HepG2 (cell line): ENCODE data around the gene CBLC. TPM values are rescaled to one million over a fixed set of nuclear protein-coding genes. Genes with fewer than 3 reads are reported as not detected.

Source experiments
- ATAC-seq: fragments of 200-7000 bp; cut with Tn5 transposase; 3 replicates; pipeline ENCODE4 v1.9.1; 2020; ENCODE audit warnings: mild to moderate bottlenecking, moderate library complexity
- BruUV-seq: library from RNA; stranded (reverse); fragments of 400-500 nt; replicated peaks from 2 replicates; lab custom pipeline; 2021; lab: Mats Ljungman, UMichigan
- CTCF ChIA-PET: fragments of 300-600 bp; formaldehyde crosslinking; extraction: SDS; loops from one replicate; lab custom pipeline; 2021; ENCODE audit warnings: low total read pairs, inconsistent platforms, low intra/inter-chr PET ratio; lab: Yijun Ruan, JAX
- POLR2A ChIA-PET: fragments of 350-600 bp; sonication (Branson Sonifier 250); formaldehyde crosslinking; loops from one replicate; lab custom pipeline; 2020; ENCODE audit warnings: antibody characterized with exemption, inconsistent platforms; lab: Yijun Ruan, JAX
- DNase-seq: peaks from one replicate; pipeline ENCODE4 v3.0.0-alpha.2; 2015; ENCODE audit warnings: low spot score
- FAIRE-seq: peaks from 3 replicates; lab custom pipeline; 2011; peaks lifted over from hg19 to GRCh38; lab: Jason Lieb, UNC
- H2AFZ ChIP-seq: one replicate; pipeline ENCODE4 v1.6.1; 2011; ENCODE audit warnings: low read length, inconsistent platforms
- H3K27ac ChIP-seq: fragments of 300-600 bp; 3 replicates; pipeline ENCODE4 v1.8.0; 2011; ENCODE audit warnings: mixed run types, mild to moderate bottlenecking, mixed read lengths, low read length, inconsistent platforms; ENCODE audit not compliant: insufficient read depth; ENCODE audit errors: extremely low read length
- H3K27me3 ChIP-seq, 2 experiments: fragments of 200-600 bp in 1 of 2; 2 replicates in 1 of 2; 3 replicates in 1 of 2; pipeline versions ENCODE4 v1.6.0 to v1.8.0; 2011; ENCODE audit warnings: low read length in 2 of 2, mild to moderate bottlenecking in 2 of 2, moderate library complexity in 2 of 2, inconsistent platforms in 1 of 2; ENCODE audit not compliant: insufficient read depth in 2 of 2, control insufficient read depth in 1 of 2
- H3K36me3 ChIP-seq, 2 experiments: fragments of 200-600 bp in 1 of 2; replicated peaks in 1 of 2; 2 replicates in 1 of 2; 3 replicates in 1 of 2; pipeline versions ENCODE4 v1.5.1 to v1.8.0; 2011; ENCODE audit warnings: low read length in 2 of 2, inconsistent platforms in 1 of 2; ENCODE audit not compliant: insufficient read depth in 2 of 2, control insufficient read depth in 1 of 2
- H3K4me1 ChIP-seq: 2 replicates; pipeline ENCODE4 v1.5.1; 2012; ENCODE audit warnings: low read length, inconsistent platforms; ENCODE audit not compliant: insufficient read depth
- H3K4me2 ChIP-seq: 2 replicates; pipeline ENCODE4 v1.6.0; 2011; ENCODE audit warnings: low read depth, low read length, inconsistent platforms
- H3K4me3 ChIP-seq, 3 experiments: fragments of 200-600 bp in 1 of 3; sonication (generic), shearing (Covaris generic) in 1 of 3; replicated peaks in 1 of 3; 2 replicates each; pipeline ENCODE4 v1.5.1; 2011 to 2016; ENCODE audit warnings: low read length in 3 of 3, inconsistent platforms in 2 of 3, low read depth in 2 of 3, mild to moderate bottlenecking in 2 of 3, control low read depth in 1 of 3, mixed read lengths in 1 of 3; ENCODE audit not compliant: insufficient read depth in 1 of 3
- H3K79me2 ChIP-seq: one replicate; pipeline ENCODE4 v1.6.1; 2011; ENCODE audit warnings: low read length, inconsistent platforms; ENCODE audit not compliant: insufficient read depth
- H3K9ac ChIP-seq: 2 replicates; pipeline ENCODE4 v1.6.0; 2011; ENCODE audit warnings: mild to moderate bottlenecking, low read depth, low read length, inconsistent platforms; ENCODE audit not compliant: insufficient read depth
- H3K9me3 ChIP-seq: 2 replicates; pipeline ENCODE4 v1.5.1; 2012; ENCODE audit warnings: mild to moderate bottlenecking, low read length
- H4K20me1 ChIP-seq: 2 replicates; pipeline ENCODE4 v1.6.0; 2011; ENCODE audit warnings: inconsistent platforms, mild to moderate bottlenecking, low read length, moderate library complexity; ENCODE audit not compliant: insufficient read depth
- FOXO1 ChIP-seq: sonication (generic); formaldehyde crosslinking; IDR thresholded peaks from 2 replicates; pipeline ENCODE4 v1.4.0; 2020; ENCODE audit warnings: missing genetic modification reagents
- GATA4 ChIP-seq: sonication (generic); IDR thresholded peaks from 2 replicates; pipeline ENCODE4 v1.6.1; 2016; ENCODE audit warnings: antibody characterized with exemption, low read depth, borderline replicate concordance
- GATAD1 ChIP-seq: IDR thresholded peaks from 2 replicates; pipeline ENCODE4 v1.6.1; 2016; ENCODE audit warnings: missing genetic modification reagents, missing compliant biosample characterization
- KLF16 ChIP-seq, 2 experiments: sonication (generic) in 1 of 2; formaldehyde crosslinking in 1 of 2; IDR thresholded peaks; 2 replicates each; pipeline versions ENCODE4 v1.6.1 to v1.8.0; 2016 to 2023; ENCODE audit warnings: missing genetic modification reagents in 2 of 2, missing compliant biosample characterization in 1 of 2
- PHF20 ChIP-seq: sonication (generic); formaldehyde crosslinking; IDR thresholded peaks from 2 replicates; pipeline ENCODE4 v1.5.0; 2020; ENCODE audit warnings: mild to moderate bottlenecking, missing genetic modification reagents
- PITX1 ChIP-seq: sonication (generic); formaldehyde crosslinking; IDR thresholded peaks from 2 replicates; pipeline ENCODE4 v1.5.1; 2020; ENCODE audit warnings: mild to moderate bottlenecking, missing genetic modification reagents
- SP1 ChIP-seq, 2 experiments: fragments of 450-650 bp in 1 of 2; sonication (generic) in 1 of 2; formaldehyde crosslinking in 1 of 2; IDR thresholded peaks; 2 replicates each; pipeline versions ENCODE4 v1.4.0 to v1.6.1; 2016 to 2020; ENCODE audit warnings: missing genetic modification reagents in 1 of 2
- SP140L ChIP-seq: sonication (generic); formaldehyde crosslinking; IDR thresholded peaks from 2 replicates; pipeline ENCODE4 v1.4.0; 2020; ENCODE audit warnings: missing genetic modification reagents, borderline replicate concordance
- ZC3H4 ChIP-seq: sonication (generic); formaldehyde crosslinking; IDR thresholded peaks from 2 replicates; pipeline ENCODE4 v1.4.0; 2020; ENCODE audit warnings: missing genetic modification reagents, borderline replicate concordance
- ZNF549 ChIP-seq: sonication (generic); formaldehyde crosslinking; IDR thresholded peaks from 2 replicates; pipeline ENCODE4 v1.5.0; 2020; ENCODE audit warnings: missing genetic modification reagents
- ZNF615 ChIP-seq: sonication (generic); formaldehyde crosslinking; IDR thresholded peaks from 2 replicates; pipeline ENCODE4 v1.5.0; 2020; ENCODE audit warnings: mild to moderate bottlenecking, missing genetic modification reagents, borderline replicate concordance
- ZNF83 ChIP-seq: sonication (generic); formaldehyde crosslinking; IDR thresholded peaks from 2 replicates; pipeline ENCODE4 v1.4.0; 2020; ENCODE audit warnings: missing genetic modification reagents, mild to moderate bottlenecking, borderline replicate concordance
- WGBS: methylation state at CpG from one replicate; pipeline ENCODE4 v1.1.6; 2017; ENCODE audit warnings: low lambda C conversion rate; 5-methylcytosine and 5-hydroxymethylcytosine counted together
- in situ Hi-C: cut with HindIII; loops from 2 replicates; pipeline ENCODE4 v1.10.0; 2017; ENCODE audit warnings: low pct_unique_long_range_greater_than_20kb; ENCODE audit not compliant: extremely low pct_ligation_motif_present
- intact Hi-C: fragments of 100-400 bp; cut with micrococcal nuclease; formaldehyde crosslinking; loops from one replicate; pipeline ENCODE4 v1.10.0; 2022; ENCODE audit not compliant: unreplicated experiment
- polyA plus RNA-seq, 8 experiments: library from polyadenylated mRNA; depleted of rRNA in 3 of 8; stranded (reverse) in 7 of 8; unstranded in 1 of 8; fragments of >200 nt; fragmentation: Illumina TruSeq in 4 of 8; extraction: Trizol in 4 of 8; gene quantifications; 2 replicates each; pipeline versions ENCODE4 v1.2.1 to v1.2.3, GENCODE V29; 2011 to 2016; ENCODE audit warnings: low read depth in 4 of 8, missing spikeins in 1 of 8, mixed read lengths in 1 of 8; ENCODE audit not compliant: insufficient read depth in 1 of 8
- total RNA-seq, 5 experiments: library from RNA; depleted of rRNA; stranded (reverse); fragments of >200 nt; fragmentation: Illumina TruSeq; extraction: Trizol; gene quantifications; 2 replicates each; pipeline ENCODE4 v1.2.3, GENCODE V29; 2016; ENCODE audit warnings: low read depth in 1 of 5
- TF ChIP-seq, protein P1 (sequence below): sonication (generic); formaldehyde crosslinking; IDR thresholded peaks from 2 replicates; pipeline ENCODE4 v1.5.1; 2020; ENCODE audit warnings: missing genetic modification reagents, mild to moderate bottlenecking, borderline replicate concordance
- TF ChIP-seq, protein P2 (sequence below): sonication (generic); formaldehyde crosslinking; IDR thresholded peaks from 2 replicates; pipeline ENCODE4 v1.4.0; 2020; ENCODE audit warnings: missing genetic modification reagents
- TF ChIP-seq, protein P3 (sequence below): sonication (generic); formaldehyde crosslinking; IDR thresholded peaks from 2 replicates; pipeline ENCODE4 v1.5.1; 2020; ENCODE audit warnings: mild to moderate bottlenecking, missing genetic modification reagents, borderline replicate concordance

CBLC gene
- total and polyA plus RNA-seq, 2 of the 13 experiments (the other 11 are each of a cell fraction or from before 2014, with no cell fraction given) = 1.8 to 2.6 TPM

DNA sequence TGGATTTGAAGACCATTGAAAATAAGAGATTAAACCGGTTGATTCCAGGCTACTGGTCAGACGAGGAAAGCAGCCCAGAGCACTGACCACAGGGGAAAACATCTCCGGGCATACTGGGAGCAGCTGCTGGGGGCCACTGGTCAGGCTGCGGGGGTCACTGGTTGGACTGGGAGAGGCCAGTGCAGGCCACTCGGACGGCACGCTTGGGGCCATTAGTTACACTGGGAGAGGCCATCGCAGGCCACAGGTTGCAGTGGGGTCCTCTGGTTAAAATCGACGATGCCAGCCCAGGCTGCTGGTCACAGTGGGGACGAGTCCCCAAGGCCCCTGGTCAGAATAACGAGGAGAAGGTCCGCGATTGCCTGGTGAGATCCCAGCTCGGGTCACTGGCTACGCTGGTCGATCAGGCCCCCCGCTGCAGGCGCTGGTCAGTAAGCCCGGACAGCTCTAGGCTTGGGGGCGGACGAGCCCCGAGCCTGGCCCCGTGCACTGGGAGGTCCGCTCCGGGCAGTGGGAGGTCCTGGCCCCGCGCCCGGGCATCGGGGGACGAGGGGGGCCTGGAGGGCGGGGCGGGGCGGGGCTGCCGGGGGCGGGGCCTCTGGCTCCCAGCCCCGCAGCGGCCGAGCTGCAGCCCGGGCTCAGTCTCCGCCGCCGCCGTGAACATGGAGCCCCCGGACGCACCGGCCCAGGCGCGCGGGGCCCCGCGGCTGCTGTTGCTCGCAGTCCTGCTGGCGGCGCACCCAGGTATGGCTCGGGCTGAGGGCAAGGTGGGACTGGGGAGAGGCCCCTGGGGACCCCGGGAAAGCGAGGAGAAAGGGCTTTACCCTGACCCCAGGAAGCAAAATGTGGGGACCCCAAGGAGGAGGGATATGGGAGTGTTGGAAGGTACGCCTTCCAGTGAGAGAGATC lies 31.0 kb downstream of the CBLC start, which contains the start of gene BCAM:
BCAM (plus strand) TSS at position 641 of the 909 bp plus-strand sequence; CDS start at position 663, 22 bp downstream.
- CTCF ChIA-PET = interaction anchor here (1.1 to 2.7 kb wide), 3 partner anchors 24 to 37 kb away, joined by 3 to 28 read pairs (median 4); partner anchors contain the start of gene NECTIN2
- peak within 1 kb of the TSS; percentile 96 for H3K4me2 ChIP-seq
- H3K36me3 ChIP-seq = peaks cover 4 to 14% of the 10 kb centered on the region in 2 experiments
- H3K27ac ChIP-seq = peak within 1 kb of the TSS; percentile 87
- H2AFZ ChIP-seq = no peak within 1 kb of the TSS
- no peaks in the 10 kb centered on the region; a peak in 1 of 5 replicates for H3K27me3 ChIP-seq
- ATAC-seq (peak; percentile 79), FAIRE-seq (no peak), DNase-seq (peak; percentile 65)
- H3K79me2 ChIP-seq = peaks cover 21% of the 10 kb centered on the region
- H4K20me1 ChIP-seq = 0 out of 2 replicates have a peak, but pooled peaks cover 6% of the 10 kb centered on the region
- peaks cover 64% of the 10 kb centered on the region for H3K4me1 ChIP-seq
- no peaks in the 10 kb centered on the region for H3K9me3 ChIP-seq
- TSS peak; percentile 87 for BruUV-seq
- intact Hi-C loops = loop anchor here (1.0 to 5.0 kb wide), 3 partner anchors 24 to 37 kb away; no protein-coding TSS in a partner anchor
- peak within 1 kb of the TSS; percentile 65 to 99 (median 94) for H3K4me3 ChIP-seq
- in situ Hi-C loops = no loop called here
- WGBS = under 1% methylated on average over 10 of the region's 59 CpGs
- POLR2A ChIA-PET = interaction anchor here (0.6 to 4.0 kb wide), 15 partner anchors 11 to 153 kb away, joined by 3 to 76 read pairs (median 4); partner anchors contain the start of genes APOE and NECTIN2
- H3K9ac ChIP-seq = peak within 1 kb of the TSS; percentile 87
- TF ChIP-seq ZNF549 (no peak), GATA4 (peak; percentile 60; the same call in 1 of the 2 replicates), ZC3H4 (CRISPR knock-in tag) (no peak), SP1 (IDR thresholded peaks at IDR 0.05) (no peak), SP1 (CRISPR knock-in tag; IDR thresholded peaks at IDR 0.05) (peak; percentile 63), PITX1 (CRISPR knock-in tag) (0 out of 2 replicates have a peak, but pooled peaks have one; percentile 10), SP140L (CRISPR knock-in tag) (no peak), ZNF83 (CRISPR knock-in tag) (no peak), ZNF615 (no peak; the same call in 1 of the 2 replicates), GATAD1 (no peak), PHF20 (CRISPR knock-in tag) (no peak), KLF16 (CRISPR knock-in tag; IDR thresholded peaks at IDR 0.05) (no peak), FOXO1 (CRISPR knock-in tag) (no peak)
- TF ChIP-seq, protein P1, sequence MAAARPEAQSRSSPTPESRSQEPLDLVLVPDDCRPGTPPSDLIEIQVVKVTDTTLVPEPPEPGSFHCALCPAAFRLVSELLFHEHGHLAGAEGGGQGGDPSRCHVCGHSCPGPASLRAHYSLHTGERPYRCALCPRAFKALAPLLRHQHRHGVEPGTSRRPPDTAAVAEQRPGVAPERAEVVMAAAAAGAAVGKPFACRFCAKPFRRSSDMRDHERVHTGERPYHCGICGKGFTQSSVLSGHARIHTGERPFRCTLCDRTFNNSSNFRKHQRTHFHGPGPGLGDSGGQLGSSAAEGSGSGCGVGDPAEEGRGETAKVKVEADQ (CRISPR knock-in tag) = no peak
- TF ChIP-seq, protein P2, sequence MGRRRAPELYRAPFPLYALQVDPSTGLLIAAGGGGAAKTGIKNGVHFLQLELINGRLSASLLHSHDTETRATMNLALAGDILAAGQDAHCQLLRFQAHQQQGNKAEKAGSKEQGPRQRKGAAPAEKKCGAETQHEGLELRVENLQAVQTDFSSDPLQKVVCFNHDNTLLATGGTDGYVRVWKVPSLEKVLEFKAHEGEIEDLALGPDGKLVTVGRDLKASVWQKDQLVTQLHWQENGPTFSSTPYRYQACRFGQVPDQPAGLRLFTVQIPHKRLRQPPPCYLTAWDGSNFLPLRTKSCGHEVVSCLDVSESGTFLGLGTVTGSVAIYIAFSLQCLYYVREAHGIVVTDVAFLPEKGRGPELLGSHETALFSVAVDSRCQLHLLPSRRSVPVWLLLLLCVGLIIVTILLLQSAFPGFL = no peak
- TF ChIP-seq, protein P3, sequence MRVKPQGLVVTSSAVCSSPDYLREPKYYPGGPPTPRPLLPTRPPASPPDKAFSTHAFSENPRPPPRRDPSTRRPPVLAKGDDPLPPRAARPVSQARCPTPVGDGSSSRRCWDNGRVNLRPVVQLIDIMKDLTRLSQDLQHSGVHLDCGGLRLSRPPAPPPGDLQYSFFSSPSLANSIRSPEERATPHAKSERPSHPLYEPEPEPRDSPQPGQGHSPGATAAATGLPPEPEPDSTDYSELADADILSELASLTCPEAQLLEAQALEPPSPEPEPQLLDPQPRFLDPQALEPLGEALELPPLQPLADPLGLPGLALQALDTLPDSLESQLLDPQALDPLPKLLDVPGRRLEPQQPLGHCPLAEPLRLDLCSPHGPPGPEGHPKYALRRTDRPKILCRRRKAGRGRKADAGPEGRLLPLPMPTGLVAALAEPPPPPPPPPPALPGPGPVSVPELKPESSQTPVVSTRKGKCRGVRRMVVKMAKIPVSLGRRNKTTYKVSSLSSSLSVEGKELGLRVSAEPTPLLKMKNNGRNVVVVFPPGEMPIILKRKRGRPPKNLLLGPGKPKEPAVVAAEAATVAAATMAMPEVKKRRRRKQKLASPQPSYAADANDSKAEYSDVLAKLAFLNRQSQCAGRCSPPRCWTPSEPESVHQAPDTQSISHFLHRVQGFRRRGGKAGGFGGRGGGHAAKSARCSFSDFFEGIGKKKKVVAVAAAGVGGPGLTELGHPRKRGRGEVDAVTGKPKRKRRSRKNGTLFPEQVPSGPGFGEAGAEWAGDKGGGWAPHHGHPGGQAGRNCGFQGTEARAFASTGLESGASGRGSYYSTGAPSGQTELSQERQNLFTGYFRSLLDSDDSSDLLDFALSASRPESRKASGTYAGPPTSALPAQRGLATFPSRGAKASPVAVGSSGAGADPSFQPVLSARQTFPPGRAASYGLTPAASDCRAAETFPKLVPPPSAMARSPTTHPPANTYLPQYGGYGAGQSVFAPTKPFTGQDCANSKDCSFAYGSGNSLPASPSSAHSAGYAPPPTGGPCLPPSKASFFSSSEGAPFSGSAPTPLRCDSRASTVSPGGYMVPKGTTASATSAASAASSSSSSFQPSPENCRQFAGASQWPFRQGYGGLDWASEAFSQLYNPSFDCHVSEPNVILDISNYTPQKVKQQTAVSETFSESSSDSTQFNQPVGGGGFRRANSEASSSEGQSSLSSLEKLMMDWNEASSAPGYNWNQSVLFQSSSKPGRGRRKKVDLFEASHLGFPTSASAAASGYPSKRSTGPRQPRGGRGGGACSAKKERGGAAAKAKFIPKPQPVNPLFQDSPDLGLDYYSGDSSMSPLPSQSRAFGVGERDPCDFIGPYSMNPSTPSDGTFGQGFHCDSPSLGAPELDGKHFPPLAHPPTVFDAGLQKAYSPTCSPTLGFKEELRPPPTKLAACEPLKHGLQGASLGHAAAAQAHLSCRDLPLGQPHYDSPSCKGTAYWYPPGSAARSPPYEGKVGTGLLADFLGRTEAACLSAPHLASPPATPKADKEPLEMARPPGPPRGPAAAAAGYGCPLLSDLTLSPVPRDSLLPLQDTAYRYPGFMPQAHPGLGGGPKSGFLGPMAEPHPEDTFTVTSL (CRISPR knock-in tag) = no peak
